ENCODE measurements around the gene CASR.
"Not testable (repeated sequence)": the region's sequence is repeated elsewhere in the genome, so short reads cannot be mapped to it uniquely, and the experiment has no call there.

- TF ChIP-seq CTCF (conservative IDR thresholded peaks at IDR 0.05; ENCODE audit: low read depth, low read length); EZH2 (IDR thresholded peaks at IDR 0.05; ENCODE audit: borderline replicate concordance, low read depth, low read length, poor library complexity, severe bottlenecking): not testable (repeated sequence)
Observed at GRCh38 chr3:122164983-122165382, 18.5 kb upstream of the CASR start.

All from A673 (cell line).